Gastrocnemius medialis (tissue), 4 donors: ENCODE results near the gene UNC5B. TPM values are rescaled to one million over a fixed set of nuclear protein-coding genes. Genes with fewer than 3 reads are reported as not detected.

Source experiments
- ATAC-seq, 2 donors: fragments of 150-250 bp; one replicate each; pipeline ENCODE4 v1.9.1; 2016
- DNase-seq, 2 donors: peaks; one replicate each; pipeline ENCODE4 v3.0.0-alpha.2; 2019
- H3K27ac ChIP-seq, 4 donors: fragments of 200-600 bp; sonication (generic); 1 replicate in 1 of 4; 2 replicates in 3 of 4; pipeline ENCODE4 v1.5.1; 2016 to 2018; ENCODE audit warnings: mild to moderate bottlenecking in 2 of 4, moderate library complexity in 1 of 4
- H3K27me3 ChIP-seq, 3 donors: fragments of 200-600 bp; sonication (generic) in 2 of 3; 1 replicate in 1 of 3; 2 replicates in 2 of 3; pipeline versions ENCODE4 v1.5.1 to v1.6.0; 2016 to 2019; ENCODE audit warnings: mild to moderate bottlenecking in 1 of 3, moderate library complexity in 1 of 3
- H3K36me3 ChIP-seq, 2 donors: fragments of 200-600 bp; sonication (generic) in 1 of 2; one replicate each; pipeline ENCODE4 v1.5.1; 2017 to 2018
- H3K4me1 ChIP-seq, 2 donors: fragments of 200-600 bp; sonication (generic) in 1 of 2; one replicate each; pipeline ENCODE4 v1.5.1; 2016 to 2017; ENCODE audit warnings: mild to moderate bottlenecking in 2 of 2
- H3K4me3 ChIP-seq, 4 donors: fragments of 200-600 bp; sonication (generic) in 3 of 4; 1 replicate in 1 of 4; 2 replicates in 3 of 4; pipeline ENCODE4 v1.5.1; 2016 to 2019; ENCODE audit warnings: mild to moderate bottlenecking in 2 of 4
- H3K9me3 ChIP-seq, 3 donors: fragments of 200-600 bp; sonication (generic) in 2 of 3; 1 replicate in 1 of 3; 2 replicates in 2 of 3; pipeline ENCODE4 v1.5.1; 2016 to 2019
- POLR2A ChIP-seq, 2 donors: fragments of 450-650 bp; IDR thresholded peaks; one replicate each; pipeline ENCODE4 v1.6.1; 2017; ENCODE audit warnings: antibody characterized with exemption in 2 of 2, mild to moderate bottlenecking in 2 of 2, moderate library complexity in 2 of 2
- in situ Hi-C, 4 donors: fragments of 200-750 bp; cut with MboI; loops; one replicate each; pipeline versions ENCODE4 v1.15.0 to v1.8.0; 2017; ENCODE audit warnings: low sequenced_read_pairs in 4 of 4
- intact Hi-C: fragments of 100-400 bp; cut with DNase I; formaldehyde crosslinking; loops from one replicate; pipeline ENCODE4 v1.15.1; 2023; ENCODE audit warnings: low total_unique reads
- total RNA-seq, 4 donors: library from RNA; depleted of rRNA; stranded (reverse); fragments of >200 nt; gene quantifications; one replicate each; pipeline versions ENCODE4 v1.1.0 to v1.2.3, GENCODE V29; 2016
- TF ChIP-seq, protein P1 (sequence below), 5 experiments: fragments of 450-650 bp in 3 of 5; fragments of 200-600 bp in 2 of 5; sonication (generic) in 2 of 5; IDR thresholded peaks in 4 of 5; conservative IDR thresholded peaks in 1 of 5; 1 replicate in 4 of 5; 2 replicates in 1 of 5; pipeline ENCODE4 v1.5.1; 2016 to 2019; ENCODE audit warnings: antibody characterized with exemption in 5 of 5, mild to moderate bottlenecking in 3 of 5, moderate library complexity in 3 of 5

Gene UNC5B
- total RNA-seq, 4 donors from 2014 or later: 0.65 to 1.2 (median 0.90) TPM

DNA sequence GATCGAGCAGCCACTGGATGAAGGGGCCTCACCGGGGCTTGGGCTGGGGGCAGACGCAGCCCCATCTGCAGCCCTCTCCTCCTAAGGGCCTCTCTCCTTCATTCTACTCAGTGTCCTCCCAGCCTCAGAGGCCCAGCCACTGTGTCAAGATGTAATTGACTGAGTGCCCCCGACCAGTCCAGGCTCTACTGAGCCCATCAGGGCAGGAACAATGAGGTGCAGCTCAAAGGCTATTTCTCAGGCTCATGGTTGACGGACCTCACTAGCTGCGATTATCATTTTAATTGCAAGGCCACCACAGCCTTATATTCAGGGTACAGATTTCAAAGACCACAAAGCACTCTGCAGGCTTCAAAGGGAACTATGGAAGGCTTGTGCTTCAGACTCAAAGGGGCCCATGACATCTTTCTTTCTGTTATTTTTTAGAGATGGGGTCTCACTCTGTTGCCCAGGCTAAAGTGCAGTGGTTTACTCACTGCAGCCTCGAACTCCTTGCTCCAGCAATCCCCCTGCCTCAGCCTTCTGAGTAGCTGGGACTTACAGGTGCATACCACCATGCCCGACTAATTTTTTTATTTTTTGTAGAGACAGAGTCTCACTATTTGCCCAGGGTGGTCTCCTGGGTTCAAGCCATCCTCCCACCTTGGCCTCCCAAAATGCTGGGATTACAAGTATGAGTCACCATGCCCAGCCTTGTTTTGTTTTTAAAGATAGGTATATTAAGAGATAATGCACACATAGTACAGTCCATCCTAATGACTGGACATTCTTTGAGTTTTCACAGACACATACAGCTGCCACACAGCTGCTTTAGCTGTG lies 130.4 kb downstream of the UNC5B start:
- no peaks in the 10 kb centered on the region for H3K27me3 ChIP-seq
- ATAC-seq: no peak
- in situ Hi-C loops: no loop called here
- intact Hi-C loops: no loop called here
- H3K4me1 ChIP-seq: no peaks in the 10 kb centered on the region
- H3K4me3 ChIP-seq: no peak overlapping the region
- H3K9me3 ChIP-seq: no peaks in the 10 kb centered on the region
- H3K36me3 ChIP-seq: no peaks in the 10 kb centered on the region
- TF ChIP-seq, protein P1, sequence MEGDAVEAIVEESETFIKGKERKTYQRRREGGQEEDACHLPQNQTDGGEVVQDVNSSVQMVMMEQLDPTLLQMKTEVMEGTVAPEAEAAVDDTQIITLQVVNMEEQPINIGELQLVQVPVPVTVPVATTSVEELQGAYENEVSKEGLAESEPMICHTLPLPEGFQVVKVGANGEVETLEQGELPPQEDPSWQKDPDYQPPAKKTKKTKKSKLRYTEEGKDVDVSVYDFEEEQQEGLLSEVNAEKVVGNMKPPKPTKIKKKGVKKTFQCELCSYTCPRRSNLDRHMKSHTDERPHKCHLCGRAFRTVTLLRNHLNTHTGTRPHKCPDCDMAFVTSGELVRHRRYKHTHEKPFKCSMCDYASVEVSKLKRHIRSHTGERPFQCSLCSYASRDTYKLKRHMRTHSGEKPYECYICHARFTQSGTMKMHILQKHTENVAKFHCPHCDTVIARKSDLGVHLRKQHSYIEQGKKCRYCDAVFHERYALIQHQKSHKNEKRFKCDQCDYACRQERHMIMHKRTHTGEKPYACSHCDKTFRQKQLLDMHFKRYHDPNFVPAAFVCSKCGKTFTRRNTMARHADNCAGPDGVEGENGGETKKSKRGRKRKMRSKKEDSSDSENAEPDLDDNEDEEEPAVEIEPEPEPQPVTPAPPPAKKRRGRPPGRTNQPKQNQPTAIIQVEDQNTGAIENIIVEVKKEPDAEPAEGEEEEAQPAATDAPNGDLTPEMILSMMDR (IDR thresholded peaks at IDR 0.05 in 4 of 5, conservative IDR thresholded peaks at IDR 0.05 in 1 of 5): no peak
- TF ChIP-seq POLR2A (IDR thresholded peaks at IDR 0.05): no peak
- DNase-seq: no peak
- no peak overlapping the region for H3K27ac ChIP-seq

DNA sequence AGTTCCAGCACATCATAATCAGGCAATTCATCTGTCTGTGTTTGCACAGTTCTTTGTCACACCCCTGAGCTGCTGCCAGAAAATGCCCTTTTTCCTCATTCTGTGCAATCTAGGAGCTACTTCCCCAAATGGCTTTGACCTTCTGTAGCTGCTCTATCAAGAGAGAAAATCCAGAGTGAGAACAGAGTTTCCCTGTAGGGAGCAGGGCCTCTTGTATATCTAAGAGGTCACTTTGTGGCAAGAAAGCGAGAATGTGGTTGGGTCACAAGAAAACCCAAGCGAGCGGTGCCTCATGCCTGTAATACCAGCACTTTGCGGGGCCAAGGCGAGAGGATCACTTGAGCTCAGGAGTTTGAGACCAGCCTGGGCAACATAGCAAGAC lies 131.0 kb downstream of the UNC5B start:
- intact Hi-C loops (no loop called here), in situ Hi-C loops (no loop called here)
- TF ChIP-seq, protein P1 (IDR thresholded peaks at IDR 0.05 in 4 of 5, conservative IDR thresholded peaks at IDR 0.05 in 1 of 5): no peak
- no peak for TF ChIP-seq POLR2A (IDR thresholded peaks at IDR 0.05)
- DNase-seq (peak in 1 of 2 donors; percentile 28), ATAC-seq (no peak)
- Histone ChIP-seq H3K4me3 (no peak overlapping the region), H3K27me3 (no peaks in the 10 kb centered on the region), H3K27ac (no peak overlapping the region), H3K4me1 (no peaks in the 10 kb centered on the region), H3K9me3 (no peaks in the 10 kb centered on the region), H3K36me3 (no peaks in the 10 kb centered on the region)

DNA sequence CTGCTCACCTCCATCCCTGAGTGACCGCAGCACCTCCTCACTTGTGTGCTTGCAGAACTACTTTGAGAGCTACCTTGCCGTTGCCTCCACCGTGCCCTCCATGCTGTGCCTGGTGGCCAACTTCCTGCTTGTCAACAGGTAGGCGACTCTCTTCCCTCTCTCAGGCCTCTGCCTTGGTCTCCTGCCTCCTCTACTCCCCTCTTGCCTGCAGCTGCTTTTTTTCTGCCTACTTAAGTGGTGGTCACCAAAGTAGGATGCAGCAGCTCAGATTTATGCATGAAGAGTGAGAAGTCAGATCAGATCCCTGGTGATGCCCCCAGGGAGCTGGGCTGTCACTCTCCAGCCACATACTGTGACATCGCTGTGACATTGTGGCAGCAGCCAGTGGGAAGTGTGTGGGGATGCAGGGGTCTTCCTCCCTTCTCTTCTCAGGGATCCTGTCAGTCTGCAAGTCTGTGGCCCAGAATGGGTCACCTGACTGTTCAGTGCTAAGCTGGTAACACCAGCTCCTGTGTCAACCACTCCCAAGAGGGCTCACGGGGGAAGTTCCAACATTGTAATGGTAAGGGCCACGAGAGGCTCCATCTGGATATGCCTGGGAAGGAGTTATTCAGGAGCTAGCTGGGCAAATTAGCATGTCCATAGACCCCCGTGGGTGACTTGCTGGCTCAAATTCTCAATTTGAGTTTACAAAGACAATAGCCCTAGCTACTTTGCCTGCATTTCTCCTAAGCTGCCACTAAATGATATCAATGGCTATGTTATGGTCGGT lies 132.0 kb downstream of the UNC5B start:
- H3K36me3 ChIP-seq: no peaks in the 10 kb centered on the region
- H3K4me1 ChIP-seq: no peaks in the 10 kb centered on the region
- no peak overlapping the region for H3K4me3 ChIP-seq
- no peaks in the 10 kb centered on the region for H3K27me3 ChIP-seq
- ATAC-seq (no peak), DNase-seq (no peak)
- intact Hi-C loops (no loop called here), in situ Hi-C loops (no loop called here)
- no peaks in the 10 kb centered on the region for H3K9me3 ChIP-seq
- H3K27ac ChIP-seq: no peak overlapping the region
- TF ChIP-seq, protein P1 (IDR thresholded peaks at IDR 0.05 in 4 of 5, conservative IDR thresholded peaks at IDR 0.05 in 1 of 5): no peak
- no peak for TF ChIP-seq POLR2A (IDR thresholded peaks at IDR 0.05)

DNA sequence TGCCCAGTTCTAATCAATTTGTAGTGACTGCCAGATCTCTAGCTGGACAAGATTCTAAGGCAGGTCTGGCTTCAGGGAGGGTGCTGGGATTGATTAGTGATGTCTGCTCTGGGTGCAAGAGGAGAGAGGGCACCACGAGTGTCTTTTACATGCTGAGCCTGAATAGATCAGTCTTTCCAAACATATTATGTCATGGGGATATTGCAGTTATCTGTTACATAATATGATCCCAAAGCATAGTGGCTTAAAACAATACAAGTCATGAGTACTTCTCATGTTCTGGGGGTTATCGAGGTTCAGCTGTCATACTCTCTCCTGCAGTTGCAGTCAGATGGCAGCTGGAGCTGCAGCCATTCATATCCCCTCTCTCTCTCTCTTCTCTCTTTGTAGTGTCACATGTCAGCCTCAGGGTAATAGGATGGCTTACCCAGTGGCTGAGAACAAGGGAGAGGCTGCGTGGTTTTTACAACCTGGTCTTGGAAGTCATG lies 132.7 kb downstream of the UNC5B start:
- in situ Hi-C loops: no loop called here
- no peaks in the 10 kb centered on the region for H3K36me3 ChIP-seq
- H3K4me1 ChIP-seq: no peaks in the 10 kb centered on the region
- no peak for TF ChIP-seq POLR2A (IDR thresholded peaks at IDR 0.05)
- TF ChIP-seq, protein P1 (IDR thresholded peaks at IDR 0.05 in 4 of 5, conservative IDR thresholded peaks at IDR 0.05 in 1 of 5): no peak
- ATAC-seq (no peak), DNase-seq (no peak)
- no peaks in the 10 kb centered on the region for H3K9me3 ChIP-seq
- no peak overlapping the region for H3K4me3 ChIP-seq
- H3K27ac ChIP-seq: no peak overlapping the region
- intact Hi-C loops: no loop called here
- no peaks in the 10 kb centered on the region for H3K27me3 ChIP-seq
